Neural progenitor cell (in vitro differentiated cells): ENCODE data around the gene UBA6. TPM values are rescaled to one million over a fixed set of nuclear protein-coding genes. Genes with fewer than 3 reads are reported as not detected.

Source experiments
- DNase-seq: peaks from one replicate; pipeline ENCODE4 v3.0.0-alpha.2; 2016; ENCODE audit warnings: low spot score
- H2AFZ ChIP-seq: fragments of 200-600 bp; sonication (generic); replicated peaks from 2 replicates; pipeline ENCODE4 v1.6.1; 2016; ENCODE audit warnings: antibody characterized with exemption
- H3F3A ChIP-seq: fragments of 200-600 bp; sonication (generic); 2 replicates; pipeline ENCODE4 v1.6.1; 2016; ENCODE audit warnings: antibody characterized with exemption, low read depth
- H3K27ac ChIP-seq: fragments of 200-600 bp; sonication (generic); 2 replicates; pipeline ENCODE4 v1.5.1; 2016; ENCODE audit warnings: mild to moderate bottlenecking
- H3K27me3 ChIP-seq: fragments of 200-600 bp; sonication (generic); 2 replicates; pipeline ENCODE4 v1.6.1; 2016; ENCODE audit warnings: mild to moderate bottlenecking, moderate library complexity
- H3K36me3 ChIP-seq: fragments of 200-600 bp; sonication (generic); 2 replicates; pipeline ENCODE4 v1.5.1; 2016
- H3K4me1 ChIP-seq: fragments of 200-600 bp; sonication (generic); 2 replicates; pipeline ENCODE4 v1.6.1; 2016; ENCODE audit warnings: mixed run types
- H3K4me2 ChIP-seq: fragments of 200-600 bp; sonication (generic); 2 replicates; pipeline ENCODE4 v1.6.1; 2016
- H3K4me3 ChIP-seq: fragments of 200-600 bp; sonication (generic); 2 replicates; pipeline ENCODE4 v1.5.1; 2016
- H3K79me2 ChIP-seq: fragments of 200-600 bp; sonication (generic); 2 replicates; pipeline ENCODE4 v1.6.1; 2016; ENCODE audit warnings: low read depth
- H3K9ac ChIP-seq: fragments of 200-600 bp; sonication (generic); 2 replicates; pipeline ENCODE4 v1.6.1; 2016
- H3K9me3 ChIP-seq: fragments of 200-600 bp; sonication (generic); 2 replicates; pipeline ENCODE4 v1.5.1; 2016; ENCODE audit warnings: low read depth
- H4K20me1 ChIP-seq: fragments of 200-600 bp; sonication (generic); 2 replicates; pipeline ENCODE4 v1.6.1; 2016; ENCODE audit warnings: low read depth
- H3K27ac Mint-ChIP-seq: 3 replicates; pipeline ENCODE4 v1.8.0; 2021; ENCODE audit warnings: mixed read lengths
- H3K27me3 Mint-ChIP-seq: 2 replicates; pipeline ENCODE4 v1.8.0; 2022; ENCODE audit warnings: low read depth, mild to moderate bottlenecking, inconsistent platforms, moderate library complexity, mixed read lengths; ENCODE audit not compliant: insufficient read depth
- H3K36me3 Mint-ChIP-seq: 3 replicates; pipeline ENCODE4 v1.8.0; 2021; ENCODE audit warnings: mixed read lengths
- H3K4me1 Mint-ChIP-seq: 3 replicates; pipeline ENCODE4 v1.8.0; 2021; ENCODE audit warnings: mixed read lengths
- H3K4me3 Mint-ChIP-seq: 3 replicates; pipeline ENCODE4 v1.8.0; 2021; ENCODE audit warnings: mild to moderate bottlenecking, moderate library complexity, mixed read lengths
- H3K9me3 Mint-ChIP-seq: 3 replicates; pipeline ENCODE4 v1.8.0; 2020; ENCODE audit warnings: mixed read lengths
- EZH2 ChIP-seq: fragments of 200-600 bp; sonication (generic); IDR thresholded peaks from 2 replicates; pipeline ENCODE4 v1.6.1; 2017; ENCODE audit warnings: antibody characterized with exemption, mild to moderate bottlenecking, moderate library complexity
- EZH2phosphoT487 ChIP-seq: fragments of 200-600 bp; sonication (generic); IDR thresholded peaks from 2 replicates; pipeline ENCODE4 v1.6.1; 2017; ENCODE audit warnings: antibody characterized with exemption
- total RNA-seq: library from RNA; depleted of rRNA; stranded (reverse); fragments of >200 nt; gene quantifications from 2 replicates; pipeline ENCODE4 v1.2.3, GENCODE V29; 2015; ENCODE audit warnings: low replicate concordance
- TF ChIP-seq, protein P1 (sequence below): fragments of 200-600 bp; sonication (generic); IDR thresholded peaks from 2 replicates; pipeline ENCODE4 v1.5.1; 2017; ENCODE audit warnings: antibody characterized with exemption, mild to moderate bottlenecking

Gene UBA6
- total RNA-seq, 1 donor from 2014 or later = 162 TPM

DNA sequence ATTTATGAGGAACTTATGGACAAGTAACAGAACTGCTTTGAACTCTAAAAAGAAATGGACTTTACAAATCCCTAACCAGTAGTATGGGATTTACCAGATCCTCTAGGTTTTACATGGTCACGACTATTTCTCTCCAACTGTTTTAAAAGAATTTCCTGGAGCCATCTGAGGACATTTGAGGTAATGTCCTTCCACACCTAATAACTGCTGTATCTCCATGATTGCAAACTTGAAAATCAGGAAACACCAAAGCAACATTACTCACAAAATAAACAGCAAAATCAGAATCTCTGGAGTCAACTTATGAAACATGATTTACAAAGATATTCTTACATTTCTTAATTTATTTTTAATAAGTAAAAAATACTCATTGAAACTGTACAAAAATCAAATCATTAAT is 84.5 kb downstream of the UBA6 start:
- no peak overlapping the region for H3K27ac ChIP-seq
- H3K27me3 ChIP-seq = no peaks in the 10 kb centered on the region
- H3K4me3 ChIP-seq = no peak overlapping the region
- H4K20me1 ChIP-seq = no peaks in the 10 kb centered on the region
- H3K9ac ChIP-seq = no peak overlapping the region
- Mint-ChIP-seq H3K9me3 (no peaks in the 10 kb centered on the region), H3K27ac (no peak overlapping the region), H3K27me3 (no peaks in the 10 kb centered on the region), H3K4me3 (no peak overlapping the region), H3K4me1 (no peaks in the 10 kb centered on the region), H3K36me3 (peaks cover 33% of the 10 kb centered on the region)
- H3K36me3 ChIP-seq = peaks cover 22% of the 10 kb centered on the region
- no peaks in the 10 kb centered on the region for H3K79me2 ChIP-seq
- no peaks in the 10 kb centered on the region for H3K4me1 ChIP-seq
- H3K4me2 ChIP-seq = no peak overlapping the region
- no peaks in the 10 kb centered on the region for H3K9me3 ChIP-seq
- no peak for TF ChIP-seq EZH2
- no peak for TF ChIP-seq EZH2phosphoT487
- TF ChIP-seq, protein P1, sequence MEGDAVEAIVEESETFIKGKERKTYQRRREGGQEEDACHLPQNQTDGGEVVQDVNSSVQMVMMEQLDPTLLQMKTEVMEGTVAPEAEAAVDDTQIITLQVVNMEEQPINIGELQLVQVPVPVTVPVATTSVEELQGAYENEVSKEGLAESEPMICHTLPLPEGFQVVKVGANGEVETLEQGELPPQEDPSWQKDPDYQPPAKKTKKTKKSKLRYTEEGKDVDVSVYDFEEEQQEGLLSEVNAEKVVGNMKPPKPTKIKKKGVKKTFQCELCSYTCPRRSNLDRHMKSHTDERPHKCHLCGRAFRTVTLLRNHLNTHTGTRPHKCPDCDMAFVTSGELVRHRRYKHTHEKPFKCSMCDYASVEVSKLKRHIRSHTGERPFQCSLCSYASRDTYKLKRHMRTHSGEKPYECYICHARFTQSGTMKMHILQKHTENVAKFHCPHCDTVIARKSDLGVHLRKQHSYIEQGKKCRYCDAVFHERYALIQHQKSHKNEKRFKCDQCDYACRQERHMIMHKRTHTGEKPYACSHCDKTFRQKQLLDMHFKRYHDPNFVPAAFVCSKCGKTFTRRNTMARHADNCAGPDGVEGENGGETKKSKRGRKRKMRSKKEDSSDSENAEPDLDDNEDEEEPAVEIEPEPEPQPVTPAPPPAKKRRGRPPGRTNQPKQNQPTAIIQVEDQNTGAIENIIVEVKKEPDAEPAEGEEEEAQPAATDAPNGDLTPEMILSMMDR = no peak
- H3F3A ChIP-seq = no peaks in the 10 kb centered on the region
- no peak overlapping the region for H2AFZ ChIP-seq
- DNase-seq = no peak

DNA sequence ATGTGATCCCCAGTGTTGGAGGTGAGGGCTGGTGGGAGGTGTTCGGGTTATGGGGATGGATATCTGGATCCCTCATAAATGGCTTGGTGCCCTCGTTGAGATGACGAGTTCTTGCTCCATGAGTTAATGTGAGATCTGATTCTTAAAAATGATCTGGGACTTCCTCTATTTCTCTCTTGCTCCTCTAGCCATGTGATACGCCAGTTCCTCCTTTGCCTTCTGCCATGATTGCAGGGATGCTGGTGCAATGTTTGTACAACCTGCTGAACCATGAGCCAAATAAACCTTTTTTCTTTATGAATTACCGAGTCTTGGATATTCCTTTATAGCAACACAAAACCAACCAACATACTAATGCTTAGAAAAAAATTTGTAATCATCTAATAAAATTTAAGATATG is 85.8 kb downstream of the UBA6 start:
- H3K27ac ChIP-seq = no peak overlapping the region
- H3K36me3 ChIP-seq = peaks cover 15% of the 10 kb centered on the region
- H3K4me1 ChIP-seq = no peaks in the 10 kb centered on the region
- H3K4me3 ChIP-seq = no peak overlapping the region
- TF ChIP-seq, protein P1 = no peak
- TF ChIP-seq EZH2 (no peak), EZH2phosphoT487 (no peak)
- Mint-ChIP-seq H3K27ac (no peak overlapping the region), H3K4me1 (no peaks in the 10 kb centered on the region), H3K27me3 (no peaks in the 10 kb centered on the region), H3K4me3 (no peak overlapping the region), H3K36me3 (peaks cover 29% of the 10 kb centered on the region), H3K9me3 (no peaks in the 10 kb centered on the region)
- no peaks in the 10 kb centered on the region for H4K20me1 ChIP-seq
- no peak overlapping the region for H2AFZ ChIP-seq
- H3K4me2 ChIP-seq = no peak overlapping the region
- DNase-seq = no peak
- H3K27me3 ChIP-seq = no peaks in the 10 kb centered on the region
- no peaks in the 10 kb centered on the region for H3K79me2 ChIP-seq
- H3K9ac ChIP-seq = no peak overlapping the region
- no peaks in the 10 kb centered on the region for H3K9me3 ChIP-seq
- no peaks in the 10 kb centered on the region for H3F3A ChIP-seq

DNA sequence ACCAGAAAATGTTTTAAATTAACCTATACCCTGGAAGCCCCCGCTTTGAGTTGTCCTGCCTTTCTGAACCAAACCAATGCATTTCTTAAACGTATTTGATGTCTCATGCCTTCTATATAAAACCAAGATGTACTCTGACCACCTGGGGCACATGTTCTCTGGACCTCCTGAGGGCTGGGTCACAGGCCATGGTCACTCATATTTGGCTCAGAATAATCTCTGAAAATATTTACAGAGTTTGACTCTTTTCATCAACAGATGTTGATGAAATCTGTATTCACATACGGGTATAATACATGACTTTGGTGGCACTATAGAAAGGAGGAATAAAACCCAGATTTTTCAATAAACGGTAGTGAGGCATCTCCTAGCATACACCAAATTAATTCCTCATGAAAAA is 86.8 kb downstream of the UBA6 start:
- peaks cover 28% of the 10 kb centered on the region for H3K36me3 Mint-ChIP-seq

More for the DNA sequence above, 86.8 kb downstream of the UBA6 start:
- Histone ChIP-seq H2AFZ (no peak overlapping the region), H3K9ac (no peak overlapping the region), H3K4me2 (no peak overlapping the region), H3F3A (no peaks in the 10 kb centered on the region), H3K4me3 (no peak overlapping the region), H3K36me3 (peaks cover 13% of the 10 kb centered on the region), H3K4me1 (no peaks in the 10 kb centered on the region), H3K79me2 (no peaks in the 10 kb centered on the region), H3K27me3 (no peaks in the 10 kb centered on the region), H4K20me1 (no peaks in the 10 kb centered on the region), H3K9me3 (no peaks in the 10 kb centered on the region), H3K27ac (no peak overlapping the region)
- peaks cover 2% of the 10 kb centered on the region for H3K27me3 Mint-ChIP-seq
- TF ChIP-seq EZH2phosphoT487 = no peak
- no peak for TF ChIP-seq EZH2
- TF ChIP-seq, protein P1 = no peak
- no peak overlapping the region for H3K4me3 Mint-ChIP-seq
- no peaks in the 10 kb centered on the region for H3K9me3 Mint-ChIP-seq
- DNase-seq = no peak
- no peaks in the 10 kb centered on the region for H3K4me1 Mint-ChIP-seq
- H3K27ac Mint-ChIP-seq = no peak overlapping the region
